Stimulated activated CD4-positive, alpha-beta T cell treated with anti-CD3 and anti-CD28 coated beads, Interleukin-4, amount 100 ng/mL, for 1 hour (primary cell): Measurements from ENCODE around the gene ZNF525.
A peak's percentile ranks its signal among the peaks of the same experiment; 100 is the strongest.
"Not testable (repeated sequence)": the region's sequence is repeated elsewhere in the genome, so short reads cannot be mapped to it uniquely, and the experiment has no call there.

Experiments
- DNase-seq: peaks from one replicate; pipeline ENCODE4 v3.0.0-alpha.2; 2020

ZNF525 gene

DNA sequence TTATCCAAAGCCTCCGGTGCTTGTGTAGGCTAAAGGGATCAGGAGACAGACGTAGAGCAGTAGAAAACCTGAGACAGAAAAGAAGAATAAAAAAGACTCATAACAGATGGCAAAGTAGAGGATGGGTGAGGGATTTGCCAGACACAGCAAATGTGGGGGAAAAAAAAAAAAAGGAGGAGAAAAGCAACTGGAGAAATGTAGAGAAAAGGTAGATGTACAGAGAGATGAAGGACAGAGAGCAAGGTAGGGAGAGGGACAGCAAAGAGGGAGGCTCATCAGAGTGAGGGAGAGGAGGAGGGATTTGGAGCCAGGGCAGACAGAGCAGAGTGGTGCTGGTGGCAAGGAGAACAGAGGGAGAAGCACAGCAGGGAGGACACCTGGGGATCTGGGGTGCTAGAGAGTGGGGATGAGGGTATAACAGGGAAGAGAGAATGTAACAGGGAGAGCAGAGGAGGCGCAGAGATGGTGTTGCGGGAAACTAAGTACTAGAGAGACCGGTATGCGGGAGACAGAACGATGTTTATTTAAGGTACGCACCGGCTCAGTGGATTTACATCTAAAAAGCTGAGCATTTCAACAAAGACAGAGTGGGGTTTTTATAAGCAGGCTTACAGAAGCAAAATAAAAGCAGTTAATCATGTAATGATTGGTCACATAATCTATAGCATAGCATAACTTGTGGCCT, 30.5 kb downstream of the ZNF525 start:
- DNase-seq: not testable (repeated sequence)

DNA sequence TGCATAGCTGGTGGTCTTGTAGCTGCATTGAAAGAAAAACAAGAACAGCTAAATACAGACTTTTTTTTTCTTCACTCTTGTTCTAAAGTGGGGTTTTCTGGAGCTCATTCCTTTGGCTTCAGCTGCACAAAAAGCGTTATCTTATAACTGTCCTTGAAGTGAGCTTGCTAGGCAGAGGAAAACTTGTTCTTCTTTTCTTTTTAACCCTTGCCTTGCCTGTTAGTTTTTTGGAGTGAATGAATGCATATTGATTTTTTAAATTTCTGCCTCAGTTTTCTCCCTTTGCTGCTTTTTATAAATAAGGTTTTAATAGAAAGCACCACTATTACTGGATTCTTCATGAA, 31.0 kb downstream of the ZNF525 start:
- DNase-seq: no peak

- not testable (repeated sequence) for DNase-seq
These were observed 32.4 kb downstream of the ZNF525 start for GRCh38 chr19:53397918-53398317.

GRCh38 chr19:53409505-53410204, 44.1 kb downstream of the ZNF525 start:
- DNase-seq: no peak

DNA sequence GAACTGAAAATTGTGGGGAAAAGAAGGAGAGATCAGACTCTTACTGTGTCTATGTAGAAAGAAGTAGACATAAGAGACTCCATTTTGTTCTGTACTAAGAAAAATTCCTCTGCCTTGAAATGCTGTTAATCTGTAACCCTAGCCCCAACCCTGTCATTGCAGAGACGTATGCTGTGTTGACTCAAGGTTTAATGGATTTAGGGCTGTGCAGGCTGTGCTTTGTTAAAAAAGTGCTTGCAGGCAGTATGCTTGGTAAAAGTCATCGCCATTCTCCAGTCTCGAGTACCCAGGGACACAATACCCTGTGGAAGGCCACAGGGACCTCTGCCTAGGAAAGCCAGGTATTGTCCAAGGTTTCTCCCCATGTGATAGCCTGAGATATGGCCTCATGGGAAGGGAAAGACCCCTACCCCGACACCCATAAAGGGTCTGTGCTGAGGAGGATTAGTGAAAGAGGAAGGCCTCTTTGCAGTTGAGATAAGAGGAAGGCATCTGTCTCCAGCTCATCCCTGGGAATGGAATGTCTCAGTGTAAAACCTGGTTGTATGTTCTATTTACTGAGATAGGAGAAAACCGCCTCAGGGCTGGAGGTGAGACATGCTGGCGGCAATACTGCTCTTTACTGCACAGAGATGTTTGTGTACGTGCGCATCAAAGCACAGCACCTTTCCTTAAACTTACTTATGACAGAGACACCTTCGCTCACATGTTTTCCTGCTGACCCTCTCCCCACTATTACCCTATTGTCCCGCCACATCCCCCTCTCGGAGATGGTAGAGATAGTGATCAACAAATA, 55.2 kb downstream of the ZNF525 start:
- DNase-seq: not testable (repeated sequence)

- DNase-seq: no peak
These were observed 57.0 kb downstream of the ZNF525 start for GRCh38 chr19:53422551-53422950.

DNA sequence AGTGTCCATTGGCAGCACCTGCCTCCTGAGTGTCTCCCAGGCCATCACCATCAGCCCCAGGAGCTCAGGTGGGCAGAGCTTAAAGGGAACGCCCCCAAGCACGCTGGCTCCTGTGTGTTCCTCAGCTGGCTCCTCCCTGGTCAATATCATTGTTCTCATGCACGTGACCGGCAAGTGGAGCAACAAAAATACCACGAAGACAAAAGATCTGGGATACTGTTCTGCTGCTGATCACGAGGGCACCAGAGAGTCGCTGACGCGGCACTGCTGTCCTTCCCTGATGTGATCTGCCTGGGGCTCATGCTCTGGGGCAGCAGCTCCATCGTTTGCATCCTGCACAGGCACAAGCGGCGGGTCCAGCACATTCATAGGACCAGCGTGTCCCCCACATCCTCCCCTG, 57.6 kb downstream of the ZNF525 start:
- DNase-seq: not testable (repeated sequence)

DNA sequence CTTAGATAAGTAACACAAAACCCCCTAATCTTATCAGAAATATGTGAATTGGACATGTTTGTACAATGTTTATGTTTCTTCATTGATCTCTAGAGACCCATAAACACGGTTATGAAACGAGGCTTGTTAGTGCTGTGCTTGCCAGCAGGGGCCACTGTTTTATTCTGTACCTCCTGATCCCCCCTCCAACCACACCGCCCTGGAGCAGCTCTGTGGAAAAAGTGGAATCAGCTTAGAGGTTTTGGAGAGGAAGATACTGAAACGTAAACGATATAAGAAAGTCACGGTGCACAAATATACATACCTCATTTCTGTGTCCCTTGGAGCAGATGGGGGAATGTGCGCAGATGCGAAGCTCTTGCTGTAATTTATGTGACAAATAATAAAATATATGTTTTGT, 58.2 kb downstream of the ZNF525 start:
- DNase-seq: not testable (repeated sequence)

- DNase-seq: peak; percentile 67
These were observed 59.6 kb downstream of the ZNF525 start for GRCh38 chr19:53424968-53425597.

- peak; percentile 98 for DNase-seq
These were observed 66.0 kb downstream of the ZNF525 start, which contains the start of gene ZNF761 for GRCh38 chr19:53431399-53432087. Gene ZNF761 (plus strand): TSS chr19:53431984. CDS start chr19:53447269, 15,285 bp downstream.

DNA sequence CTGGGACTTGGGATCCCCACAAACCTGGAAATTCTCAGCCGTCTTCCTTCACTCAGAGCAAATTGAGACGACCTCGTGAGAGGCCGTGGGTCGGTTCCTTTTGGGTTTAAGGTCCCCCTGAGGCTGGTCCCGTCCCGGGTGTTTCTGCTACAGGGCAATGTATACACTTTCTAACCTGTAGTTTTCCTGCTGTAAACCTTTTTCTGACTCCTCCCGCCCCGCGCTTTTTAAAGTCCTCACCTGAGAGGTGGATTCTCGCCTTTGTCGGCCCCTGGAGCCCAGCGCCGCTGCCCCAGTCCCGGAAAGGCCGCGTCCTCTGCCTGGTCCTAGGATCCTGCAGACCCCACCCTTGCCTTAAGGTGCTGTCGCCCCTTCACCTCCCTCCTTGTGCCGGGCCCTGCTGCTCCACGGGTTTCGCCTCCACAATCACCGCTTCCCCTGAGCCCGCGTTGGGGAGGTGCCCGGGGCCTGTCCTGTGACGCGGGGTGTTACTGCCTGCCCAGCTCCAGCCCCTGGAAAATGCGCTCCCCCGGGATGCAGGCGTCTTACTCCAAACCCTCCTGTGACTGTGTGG, 66.7 kb downstream of the ZNF525 start:
- peak; percentile 19 for DNase-seq
